Activated CD4-positive, CD25-positive, alpha-beta regulatory T cell treated with anti-CD3 and anti-CD28 coated beads, Interleukin-2, amount 50 U/mL, for 16 hours (primary cell): ENCODE measurements around the gene ANKRD36B.
"Not testable (repeated sequence)": the region's sequence is repeated elsewhere in the genome, so short reads cannot be mapped to it uniquely, and the experiment has no call there.

Experiments
- DNase-seq: peaks from one replicate; pipeline ENCODE4 v3.0.0-alpha.2; 2020; ENCODE audit warnings: low read depth, low spot score

The ANKRD36B gene

GRCh38 chr2:97549058-97549457 is 40.6 kb downstream of the ANKRD36B start:
- DNase-seq: not testable (repeated sequence)

- not testable (repeated sequence) for DNase-seq
These were observed 41.1 kb downstream of the ANKRD36B start for GRCh38 chr2:97548536-97548935.

DNA sequence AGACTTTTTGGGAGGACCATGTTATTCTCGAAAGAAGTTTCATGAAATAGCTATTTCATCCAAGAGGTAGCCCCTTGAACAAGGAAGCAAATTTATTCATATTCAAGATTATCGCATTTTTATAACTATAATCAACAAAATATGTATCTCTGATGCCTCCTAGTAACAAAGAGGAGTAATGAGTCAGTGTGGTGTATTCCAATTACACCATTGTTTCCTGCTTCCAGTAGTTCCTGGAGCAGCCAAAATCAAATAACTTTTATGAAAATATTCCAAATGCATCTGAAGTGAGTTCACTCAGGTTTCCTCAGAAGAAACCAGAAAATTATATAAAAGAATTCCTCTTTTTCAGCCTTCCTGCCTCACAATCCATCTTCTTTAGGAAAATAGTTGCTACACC is 43.0 kb downstream of the ANKRD36B start:
- DNase-seq: no peak

DNA sequence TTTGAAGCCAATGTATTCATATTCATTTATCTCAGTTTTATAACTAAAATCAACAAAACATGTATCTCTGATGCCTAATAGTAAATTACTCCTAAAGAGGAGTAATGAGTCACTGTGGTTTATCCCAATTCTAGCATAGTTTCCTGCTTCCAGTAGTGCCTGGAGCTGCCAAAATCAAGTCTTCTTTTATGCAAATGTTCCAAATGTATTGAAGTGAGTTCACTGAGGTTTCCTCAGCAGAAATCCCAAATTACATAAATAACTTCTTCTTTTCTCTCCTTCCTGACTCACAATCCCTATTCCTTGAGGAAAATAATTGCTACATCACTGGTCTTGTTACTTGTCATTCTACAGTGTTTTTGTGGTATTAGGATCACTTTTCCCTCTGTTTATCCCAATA is 44.8 kb downstream of the ANKRD36B start:
- not testable (repeated sequence) for DNase-seq

- not testable (repeated sequence) for DNase-seq
These were observed 63.8 kb downstream of the ANKRD36B start for GRCh38 chr2:97525904-97526303.

- DNase-seq: not testable (repeated sequence)
These were observed 65.9 kb downstream of the ANKRD36B start for GRCh38 chr2:97523816-97524215.

DNA sequence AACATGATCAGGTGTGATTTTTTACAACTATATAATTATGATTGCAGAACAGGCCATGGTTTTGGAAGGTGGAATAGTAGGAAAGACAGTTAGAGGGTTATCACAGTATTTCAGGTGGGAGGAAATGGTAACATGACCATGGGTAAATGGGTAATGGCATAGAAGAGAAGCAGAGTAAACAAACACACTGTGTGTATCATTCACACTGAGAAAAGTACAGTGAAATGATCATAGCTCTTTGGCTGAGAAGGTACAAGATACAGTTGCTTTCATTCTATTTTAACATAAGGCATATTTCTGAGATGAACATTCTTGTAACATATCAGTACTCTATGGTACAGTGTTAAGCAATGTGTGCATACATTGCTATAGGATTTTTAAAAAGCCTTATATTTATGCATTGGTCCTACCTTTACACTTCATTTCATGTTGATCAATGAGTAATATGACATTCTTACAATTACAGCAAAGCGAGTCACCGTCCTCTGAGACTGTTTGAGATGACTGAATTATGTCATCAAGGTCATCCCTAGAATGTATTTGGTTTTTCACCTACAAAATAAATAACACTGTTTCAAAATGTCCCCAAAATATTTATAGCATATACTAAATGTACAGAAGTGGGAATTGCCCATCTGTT is 66.6 kb downstream of the ANKRD36B start:
- not testable (repeated sequence) for DNase-seq

GRCh38 chr2:97495651-97496050 is 94.0 kb downstream of the ANKRD36B start:
- DNase-seq: not testable (repeated sequence)

DNA sequence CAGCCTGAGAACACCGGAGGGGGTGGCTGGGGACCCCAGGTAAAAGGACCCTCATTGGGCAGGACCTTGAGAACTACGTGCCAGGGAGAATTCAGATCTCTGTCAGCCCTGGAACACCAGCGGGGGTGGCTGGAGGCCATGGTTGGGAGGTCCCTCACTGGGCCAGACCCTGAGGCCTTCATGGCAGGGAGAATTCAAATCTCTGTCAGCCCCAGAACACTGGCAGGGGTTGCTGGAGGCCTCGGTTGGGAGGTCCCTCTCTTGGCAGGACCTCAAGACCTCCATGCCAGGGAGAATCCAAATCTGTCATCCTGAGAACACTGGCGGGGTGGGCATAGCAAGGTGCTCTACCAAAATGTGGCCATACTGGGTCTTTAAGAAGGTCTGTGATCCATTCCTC is 99.5 kb downstream of the ANKRD36B start:
- not testable (repeated sequence) for DNase-seq
